Measurements from ENCODE around the gene RREB1.
"Not testable (repeated sequence)": the region's sequence is repeated elsewhere in the genome, so short reads cannot be mapped to it uniquely, and the experiment has no call there.

The RREB1 gene

GRCh38 chr6:7264686-7265384 lies 157.1 kb downstream of the RREB1 start:
- DNase-seq: no peak

DNA sequence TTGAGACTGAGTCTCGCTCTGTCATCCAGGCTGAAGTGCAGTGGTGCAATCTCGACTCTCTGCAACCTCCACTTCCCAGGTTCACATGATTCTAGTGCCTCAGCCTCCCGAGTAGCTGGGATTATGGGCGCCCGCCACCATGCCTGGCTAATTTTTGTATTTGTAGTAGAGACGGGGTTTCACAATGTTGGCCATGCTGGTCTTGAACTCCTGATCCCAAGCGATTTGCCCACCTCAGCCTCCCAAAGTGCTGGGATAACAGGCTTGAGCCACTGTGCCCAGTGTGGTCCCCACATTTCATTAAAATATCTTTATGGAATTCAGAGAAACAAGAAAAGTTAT lies 157.6 kb downstream of the RREB1 start:
- DNase-seq: not testable (repeated sequence)

DNA sequence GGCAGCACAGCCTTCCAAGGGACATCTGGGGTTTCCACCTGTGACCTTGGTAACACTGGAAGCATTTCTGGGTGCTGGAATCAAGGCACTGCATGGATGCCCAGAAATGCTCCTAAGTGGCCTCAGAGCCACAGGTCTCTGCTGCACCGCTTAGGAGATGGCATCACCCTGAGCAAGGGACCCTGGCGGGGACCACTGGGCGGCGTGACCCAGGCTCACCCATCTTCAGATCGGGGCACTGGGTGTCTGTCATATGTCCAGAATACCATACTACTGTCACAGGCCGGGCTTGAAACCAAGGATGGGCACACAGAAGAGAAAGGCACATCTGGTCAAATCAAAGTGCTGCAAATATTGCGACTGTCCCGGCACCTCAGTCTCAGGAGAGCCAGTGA lies 159.3 kb downstream of the RREB1 start:
- no peak for DNase-seq

DNA sequence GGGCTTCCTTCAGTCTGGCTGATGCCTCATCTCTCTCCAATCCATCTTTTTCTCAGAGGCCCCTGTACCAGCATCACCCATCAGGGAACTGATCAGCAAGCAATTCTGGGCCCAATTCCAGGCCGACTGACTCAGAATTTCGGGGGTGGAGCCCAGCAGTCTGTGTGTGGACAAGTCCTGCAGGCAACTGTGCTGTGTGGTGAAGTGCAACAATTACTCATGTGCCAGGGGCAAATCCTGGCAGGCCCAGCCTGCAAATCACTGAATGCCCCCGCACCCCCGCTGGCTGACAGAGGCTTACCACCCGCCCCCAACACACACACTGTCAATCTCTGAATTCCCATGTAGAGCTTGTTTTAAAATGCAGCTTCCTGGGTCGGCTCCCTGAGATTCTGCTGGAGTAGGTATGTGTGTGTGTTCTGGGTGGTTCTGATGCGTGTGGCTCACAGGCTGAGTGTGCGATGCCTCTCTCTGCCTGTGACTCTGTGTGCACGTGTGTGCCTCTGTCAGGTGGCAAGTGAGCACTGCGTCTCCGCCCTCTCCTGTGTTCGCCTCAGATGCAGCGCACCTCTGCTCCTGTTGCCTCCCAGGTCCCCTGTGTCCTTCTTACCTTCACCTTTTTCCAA lies 159.8 kb downstream of the RREB1 start:
- DNase-seq: peak; percentile 73 to 86 (median 78)

- DNase-seq: no peak
Measured at GRCh38 chr6:7268362-7268761, 160.6 kb downstream of the RREB1 start.

GRCh38 chr6:7268816-7269555 lies 161.2 kb downstream of the RREB1 start:
- DNase-seq: no peak

- DNase-seq: no peak
Measured at GRCh38 chr6:7269816-7270215, 162.1 kb downstream of the RREB1 start.

- peak in 2 of 4 experiments; percentile 29 to 36 for DNase-seq
Measured at GRCh38 chr6:7270320-7271204, 162.8 kb downstream of the RREB1 start.

- DNase-seq: peak in 2 of 4 experiments; percentile 35 to 58
Measured at GRCh38 chr6:7271205-7271534, 163.4 kb downstream of the RREB1 start.

DNA sequence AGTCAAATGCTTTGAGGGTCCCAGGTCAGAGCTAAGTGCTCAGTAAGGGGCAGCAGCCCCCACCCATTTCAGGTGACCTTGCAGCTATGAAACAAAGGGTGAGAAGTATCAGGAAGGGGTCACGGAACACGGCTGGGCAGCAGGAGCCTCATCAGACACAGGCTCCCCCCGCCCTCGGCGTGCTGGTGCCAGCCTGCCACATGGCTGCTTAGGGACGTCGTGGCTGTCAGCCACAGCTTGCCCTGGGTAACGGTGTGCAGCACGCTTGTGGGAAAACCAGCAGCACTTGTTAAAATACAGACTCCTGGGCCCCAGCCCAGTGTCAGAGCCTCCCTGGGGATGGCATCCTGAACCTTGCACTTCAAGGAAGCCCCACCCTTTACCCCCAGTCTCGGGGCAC lies 165.9 kb downstream of the RREB1 start:
- DNase-seq: no peak

- not testable (repeated sequence) for DNase-seq
Measured at GRCh38 chr6:7274525-7274924, 166.8 kb downstream of the RREB1 start.

DNA sequence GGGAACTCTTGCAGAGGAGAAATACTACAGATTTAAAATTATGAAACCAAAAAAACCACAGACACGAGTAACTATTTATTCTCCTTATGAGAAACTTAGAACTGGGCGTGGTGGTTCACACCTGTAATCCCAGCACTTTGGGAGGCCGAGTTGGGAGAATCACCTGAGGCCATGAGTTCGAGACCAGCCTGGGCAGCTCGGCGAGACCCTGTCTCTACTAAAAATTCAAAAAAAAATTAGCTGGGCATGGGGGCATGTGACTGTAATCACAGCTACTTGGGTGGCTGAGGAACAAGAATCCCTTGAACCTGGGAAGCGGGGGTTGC lies 168.4 kb downstream of the RREB1 start:
- DNase-seq: no peak

DNA sequence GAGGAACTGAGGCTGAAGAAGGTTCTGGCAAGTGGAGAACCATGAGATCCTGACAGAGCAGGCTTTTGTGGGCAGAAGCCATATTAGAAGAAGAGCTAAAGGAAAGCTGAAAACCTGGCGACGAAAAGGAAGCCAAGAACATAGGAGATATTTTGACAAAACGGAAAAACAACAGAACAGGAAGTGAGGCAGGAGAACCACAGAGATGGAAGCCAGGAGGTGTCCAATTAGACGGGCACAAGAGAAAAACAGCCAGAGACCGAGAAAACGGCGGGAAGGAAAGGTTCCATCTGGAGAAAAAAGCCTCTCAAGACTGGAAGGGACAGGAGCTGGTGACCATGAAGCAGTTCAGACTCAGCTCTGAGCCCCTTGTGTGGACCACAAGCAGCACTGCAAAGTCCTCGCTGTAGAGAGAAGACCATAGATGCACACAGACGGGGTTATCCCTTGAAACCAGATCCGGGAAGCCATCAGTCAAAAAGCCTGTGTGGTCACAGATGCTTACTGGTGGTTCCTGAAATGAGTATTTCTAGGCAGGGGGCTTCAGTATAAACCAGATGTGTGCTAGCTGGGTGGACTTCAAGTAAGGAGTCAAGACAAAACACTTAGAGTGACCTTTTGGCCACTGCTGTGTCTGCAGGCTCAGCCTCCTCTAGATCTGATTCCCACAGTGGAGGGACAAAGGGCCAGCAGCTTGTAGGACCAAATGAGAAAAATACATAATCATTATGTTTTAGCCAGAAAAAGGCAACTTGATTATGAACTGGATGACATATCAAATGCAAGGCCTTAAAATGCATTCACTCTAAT lies 174.5 kb downstream of the RREB1 start:
- DNase-seq: peak in 2 of 4 experiments; percentile 16 to 25

GRCh38 chr6:7283676-7284075 lies 175.9 kb downstream of the RREB1 start:
- DNase-seq: no peak

- no peak for DNase-seq
Measured at GRCh38 chr6:7285416-7285815, 177.7 kb downstream of the RREB1 start.

DNA sequence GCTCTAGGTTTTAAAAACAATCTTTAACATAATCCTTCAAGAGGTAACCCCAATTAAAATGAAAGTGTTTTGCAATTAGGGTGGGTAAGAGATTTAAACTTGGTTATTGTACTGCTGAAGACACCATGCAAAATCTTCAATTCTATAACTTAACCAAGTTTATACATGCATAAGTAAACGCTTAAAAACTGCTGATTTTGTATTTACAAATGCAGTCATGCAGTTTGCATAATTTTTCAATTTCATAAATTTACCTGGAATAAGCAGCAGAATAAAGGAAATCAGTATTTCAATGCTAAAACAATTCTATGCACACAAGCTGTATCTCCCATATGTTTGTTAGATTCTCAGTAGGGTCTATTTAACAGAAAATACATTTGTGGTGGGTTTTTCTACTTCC lies 182.3 kb downstream of the RREB1 start:
- DNase-seq: no peak

- no peak for DNase-seq
Measured at GRCh38 chr6:7292596-7293255, 185.0 kb downstream of the RREB1 start.

DNA sequence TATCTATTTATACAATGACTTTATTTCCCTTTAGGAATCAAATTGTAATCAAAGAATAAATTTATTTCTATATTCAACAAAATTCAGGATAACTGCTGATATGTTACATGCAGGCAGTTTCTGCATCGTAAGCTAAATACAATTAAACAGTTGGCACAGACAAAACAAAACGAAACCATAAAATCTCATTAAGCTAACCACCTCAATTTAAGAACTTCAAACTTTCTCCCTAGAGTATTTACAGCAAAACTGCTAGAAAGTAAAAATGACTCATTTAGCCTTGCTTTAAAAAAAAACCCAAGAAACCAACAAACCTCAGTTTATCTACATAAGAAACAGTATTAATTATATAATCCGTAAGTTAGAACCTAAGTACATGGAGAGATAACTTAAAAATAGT lies 188.2 kb downstream of the RREB1 start:
- DNase-seq: no peak

- no peak for DNase-seq
Measured at GRCh38 chr6:7296602-7297001, 188.8 kb downstream of the RREB1 start.

DNA sequence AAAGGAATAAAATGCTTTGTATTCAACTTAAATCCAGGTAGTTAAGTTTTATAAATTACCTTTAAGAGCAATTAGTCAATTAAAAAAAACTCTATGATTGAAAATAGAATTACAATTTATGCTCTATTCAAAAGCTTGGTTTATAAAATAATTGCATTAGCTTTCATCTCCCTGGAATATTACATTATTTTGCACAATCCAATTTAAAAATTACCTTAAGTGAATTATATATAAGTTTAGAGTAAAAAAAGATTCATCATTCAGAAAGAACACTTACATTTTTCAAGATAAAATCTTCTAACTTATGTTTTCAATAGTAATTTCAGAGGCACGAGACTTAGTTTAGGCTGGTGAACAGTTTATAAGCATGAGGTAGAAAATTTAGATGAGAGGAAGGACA lies 190.4 kb downstream of the RREB1 start:
- DNase-seq: no peak

- DNase-seq: no peak
Measured at GRCh38 chr6:7300926-7301325, 193.2 kb downstream of the RREB1 start.
